Measurements from ENCODE around the gene TEKT3. TPM values are rescaled to one million over a fixed set of nuclear protein-coding genes. Genes with fewer than 3 reads are reported as not detected.

Gene TEKT3
- total and polyA plus RNA-seq, 11 donors: 0.06 to 1.0 (median 0.50) TPM; not detected in 3

DNA sequence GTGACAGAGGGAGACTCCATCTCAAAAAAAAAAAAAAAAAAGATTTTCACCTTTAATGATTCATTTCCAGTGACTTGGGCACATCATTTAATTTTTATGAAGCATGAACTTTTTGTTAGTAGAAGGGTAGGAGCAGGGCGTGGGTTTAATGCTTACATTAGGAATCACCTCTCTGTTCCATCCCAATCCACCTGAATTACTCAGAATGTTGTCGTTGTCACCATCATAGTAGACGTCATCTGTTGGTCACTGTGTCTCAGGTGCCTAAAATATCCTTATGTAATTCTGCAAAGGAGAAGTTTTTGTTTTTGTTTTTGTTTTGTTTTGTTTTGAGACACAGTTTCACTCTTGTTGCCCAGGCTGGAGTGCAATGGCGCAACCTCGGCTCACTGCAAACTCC is 38.3 kb upstream of the TEKT3 start:
- DNase-seq (no peak), ATAC-seq (no peak)
- H3K27me3 ChIP-seq: no peaks in the 10 kb centered on the region
- H3K4me1 ChIP-seq: peaks cover 0 to 16% (median 3%) of the 10 kb centered on the region in 12 donors
- no peak overlapping the region for H3K4me3 ChIP-seq
- TF ChIP-seq, protein P1, sequence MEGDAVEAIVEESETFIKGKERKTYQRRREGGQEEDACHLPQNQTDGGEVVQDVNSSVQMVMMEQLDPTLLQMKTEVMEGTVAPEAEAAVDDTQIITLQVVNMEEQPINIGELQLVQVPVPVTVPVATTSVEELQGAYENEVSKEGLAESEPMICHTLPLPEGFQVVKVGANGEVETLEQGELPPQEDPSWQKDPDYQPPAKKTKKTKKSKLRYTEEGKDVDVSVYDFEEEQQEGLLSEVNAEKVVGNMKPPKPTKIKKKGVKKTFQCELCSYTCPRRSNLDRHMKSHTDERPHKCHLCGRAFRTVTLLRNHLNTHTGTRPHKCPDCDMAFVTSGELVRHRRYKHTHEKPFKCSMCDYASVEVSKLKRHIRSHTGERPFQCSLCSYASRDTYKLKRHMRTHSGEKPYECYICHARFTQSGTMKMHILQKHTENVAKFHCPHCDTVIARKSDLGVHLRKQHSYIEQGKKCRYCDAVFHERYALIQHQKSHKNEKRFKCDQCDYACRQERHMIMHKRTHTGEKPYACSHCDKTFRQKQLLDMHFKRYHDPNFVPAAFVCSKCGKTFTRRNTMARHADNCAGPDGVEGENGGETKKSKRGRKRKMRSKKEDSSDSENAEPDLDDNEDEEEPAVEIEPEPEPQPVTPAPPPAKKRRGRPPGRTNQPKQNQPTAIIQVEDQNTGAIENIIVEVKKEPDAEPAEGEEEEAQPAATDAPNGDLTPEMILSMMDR (IDR thresholded peaks at IDR 0.05): no peak
- TF ChIP-seq POLR2A (IDR thresholded peaks at IDR 0.05): no peak
- no peaks in the 10 kb centered on the region for H3K36me3 ChIP-seq
- H3K27ac ChIP-seq: no peak overlapping the region
- H3K9me3 ChIP-seq: no peaks in the 10 kb centered on the region
- 90 to 97% (median 95%) methylated on average over 5 of the region's 5 CpGs for WGBS, 4 donors
- intact Hi-C loops (cut with DNase I): no loop called here

- TF ChIP-seq, protein P1 (IDR thresholded peaks at IDR 0.05): no peak
- Histone ChIP-seq H3K36me3 (no peaks in the 10 kb centered on the region), H3K9me3 (no peaks in the 10 kb centered on the region), H3K4me3 (no peak overlapping the region), H3K27ac (no peak overlapping the region), H3K27me3 (no peaks in the 10 kb centered on the region), H3K4me1 (peaks cover 0 to 2% (median 0%) of the 10 kb centered on the region in 12 donors)
- WGBS, 4 donors: 88 to 98% (median 95%) methylated on average over 4 of the region's 4 CpGs
- no peak for DNase-seq
- no peak for ATAC-seq
- intact Hi-C loops (cut with DNase I): no loop called here
Measured at GRCh38 chr17:15378243-15378642, 36.8 kb upstream of the TEKT3 start.

GRCh38 chr17:15377616-15378015 is 36.2 kb upstream of the TEKT3 start:
- no peak for TF ChIP-seq POLR2A (IDR thresholded peaks at IDR 0.05)
- TF ChIP-seq, protein P1 (IDR thresholded peaks at IDR 0.05): no peak
- H3K4me1 ChIP-seq: no peaks in the 10 kb centered on the region
- ATAC-seq: peak in 3 of 4 donors; percentile 24 to 60 (median 43)
- WGBS, 4 donors: 54 to 57% (median 55%) methylated on average over 6 of the region's 6 CpGs
- H3K9me3 ChIP-seq: no peaks in the 10 kb centered on the region
- peak overlapping the region in 2 of 12 donors; percentile 14 to 21 for H3K4me3 ChIP-seq
- DNase-seq: no peak
- no peaks in the 10 kb centered on the region for H3K36me3 ChIP-seq
- intact Hi-C loops (cut with DNase I): no loop called here
- H3K27ac ChIP-seq: peak overlapping the region in 1 of 12 donors; percentile 18
- no peaks in the 10 kb centered on the region for H3K27me3 ChIP-seq

DNA sequence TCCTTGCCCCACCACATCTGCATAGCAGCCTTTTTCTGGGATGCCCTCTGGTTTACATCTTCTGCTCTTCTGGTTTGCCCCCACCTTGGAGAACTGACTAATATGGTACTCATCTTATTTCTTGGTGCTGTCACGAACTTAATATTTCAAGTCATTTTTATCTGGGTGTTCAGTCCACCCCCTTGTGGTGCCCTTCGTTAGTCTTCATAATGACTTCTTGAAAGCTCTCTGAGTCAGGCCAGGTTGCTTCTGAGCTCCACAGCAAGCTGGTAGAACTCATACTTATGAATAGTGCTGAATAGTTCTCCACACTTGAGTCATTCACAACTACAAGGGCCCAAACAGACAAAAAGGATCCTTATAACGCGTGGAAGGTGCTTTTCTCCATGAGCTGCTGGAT is 35.8 kb upstream of the TEKT3 start:
- Histone ChIP-seq H3K36me3 (no peaks in the 10 kb centered on the region), H3K27ac (peak overlapping the region in 1 of 12 donors; percentile 18), H3K4me3 (peak overlapping the region in 2 of 12 donors; percentile 14 to 21), H3K9me3 (no peaks in the 10 kb centered on the region), H3K4me1 (no peaks in the 10 kb centered on the region), H3K27me3 (no peaks in the 10 kb centered on the region)
- TF ChIP-seq, protein P1 (IDR thresholded peaks at IDR 0.05): peak in 1 of 12 donors; percentile 7
- TF ChIP-seq POLR2A (IDR thresholded peaks at IDR 0.05): no peak
- ATAC-seq: peak in 1 of 4 donors; percentile 22
- no peak for DNase-seq
- WGBS, 4 donors: 74 to 79% (median 76%) methylated on average over 4 of the region's 4 CpGs
- intact Hi-C loops (cut with DNase I): no loop called here

Measured in heart left ventricle (tissue), 16 donors.